GM12875 (cell line): ENCODE results near the gene CHD3.
A peak's percentile ranks its signal among the peaks of the same experiment; 100 is the strongest.

ENCODE experiments used
- H3K4me3 ChIP-seq: one replicate; pipeline ENCODE4 v1.5.1; 2011; ENCODE audit warnings: low read depth, low read length, control low read depth
- CTCF ChIP-seq: IDR thresholded peaks from 2 replicates; pipeline ENCODE4 v1.5.1; 2011; ENCODE audit warnings: low read depth, mild to moderate bottlenecking, control low read depth, inconsistent platforms, low read length, moderate library complexity, borderline replicate concordance; ENCODE audit not compliant: insufficient read depth

Gene CHD3

GRCh38 chr17:7841915-7842379 lies 46.6 kb upstream of the CHD3 start:
- no peak for TF ChIP-seq CTCF
- peak overlapping the region; percentile 91 for H3K4me3 ChIP-seq

- TF ChIP-seq CTCF: no peak
- H3K4me3 ChIP-seq: peak overlapping the region; percentile 91
These were observed 46.0 kb upstream of the CHD3 start for GRCh38 chr17:7842380-7843256.

GRCh38 chr17:7843257-7843535 lies 45.4 kb upstream of the CHD3 start:
- no peak for TF ChIP-seq CTCF
- H3K4me3 ChIP-seq: peak overlapping the region; percentile 91

GRCh38 chr17:7843536-7844291 lies 44.9 kb upstream of the CHD3 start:
- H3K4me3 ChIP-seq: peak overlapping the region; percentile 91
- TF ChIP-seq CTCF: 0 out of 2 replicates have a peak, but pooled peaks have one; percentile 1

- TF ChIP-seq CTCF: no peak
- H3K4me3 ChIP-seq: peak overlapping the region; percentile 91
These were observed 44.1 kb upstream of the CHD3 start for GRCh38 chr17:7844292-7845154.

GRCh38 chr17:7845359-7846062 lies 43.1 kb upstream of the CHD3 start:
- H3K4me3 ChIP-seq: peak overlapping the region; percentile 91
- TF ChIP-seq CTCF: no peak
